ENCODE measurements around the gene EBLN1.
A peak's percentile ranks its signal among the peaks of the same experiment; 100 is the strongest.

The EBLN1 gene

GRCh38 chr10:22219308-22219707 lies 1.5 kb upstream of the EBLN1 start:
- no peak for TF ChIP-seq TEAD4 (IDR thresholded peaks at IDR 0.05)
- no peak for TF ChIP-seq YY1 (IDR thresholded peaks at IDR 0.05; ENCODE audit: low read depth)
- TF ChIP-seq MAX (IDR thresholded peaks at IDR 0.05) = no peak
- TF ChIP-seq CEBPB (IDR thresholded peaks at IDR 0.05) = no peak
- TF ChIP-seq ZBTB7A (IDR thresholded peaks at IDR 0.05; ENCODE audit: low read depth) = no peak
- TF ChIP-seq CREB1 (IDR thresholded peaks at IDR 0.05; ENCODE audit: low read depth) = no peak
- TF ChIP-seq EGR1 (IDR thresholded peaks at IDR 0.05) = no peak

- TF ChIP-seq NFIC (IDR thresholded peaks at IDR 0.05) (no peak), CEBPB (IDR thresholded peaks at IDR 0.05) (no peak), TCF12 (IDR thresholded peaks at IDR 0.05; ENCODE audit: low read depth) (no peak), TAF1 (IDR thresholded peaks at IDR 0.05; ENCODE audit: low read depth) (no peak), EP300 (IDR thresholded peaks at IDR 0.05; ENCODE audit: borderline replicate concordance) (no peak), ZBTB7A (IDR thresholded peaks at IDR 0.05; ENCODE audit: low read depth) (no peak), EGR1 (IDR thresholded peaks at IDR 0.05) (no peak), RAD21 (IDR thresholded peaks at IDR 0.05; ENCODE audit: low read depth) (no peak), USF1 (IDR thresholded peaks at IDR 0.05) (no peak), REST (IDR thresholded peaks at IDR 0.05; ENCODE audit: low read depth) (no peak), TEAD4 (IDR thresholded peaks at IDR 0.05) (no peak), FOXM1 (IDR thresholded peaks at IDR 0.05; ENCODE audit: borderline replicate concordance, low read depth) (no peak), YY1 (IDR thresholded peaks at IDR 0.05; ENCODE audit: low read depth) (no peak), MAX (IDR thresholded peaks at IDR 0.05) (no peak), CREB1 (IDR thresholded peaks at IDR 0.05; ENCODE audit: low read depth) (no peak)
Observed at GRCh38 chr10:22218448-22218847, 633 bp upstream of the EBLN1 start.

- TF ChIP-seq ZBTB7A (IDR thresholded peaks at IDR 0.05; ENCODE audit: low read depth) (no peak), CEBPB (IDR thresholded peaks at IDR 0.05) (peak; percentile 39; the same call in 1 of the 2 replicates), RAD21 (IDR thresholded peaks at IDR 0.05; ENCODE audit: low read depth) (no peak), MAX (IDR thresholded peaks at IDR 0.05) (no peak), USF1 (IDR thresholded peaks at IDR 0.05) (no peak)
Observed at GRCh38 chr10:22210267-22210666, 7.5 kb downstream of the EBLN1 start.

- TF ChIP-seq RAD21 (IDR thresholded peaks at IDR 0.05; ENCODE audit: low read depth) (no peak), TCF12 (IDR thresholded peaks at IDR 0.05; ENCODE audit: low read depth) (no peak), TAF1 (IDR thresholded peaks at IDR 0.05; ENCODE audit: low read depth) (no peak), MAX (IDR thresholded peaks at IDR 0.05) (no peak), REST (IDR thresholded peaks at IDR 0.05; ENCODE audit: low read depth) (no peak), ZBTB7A (IDR thresholded peaks at IDR 0.05; ENCODE audit: low read depth) (no peak), TEAD4 (IDR thresholded peaks at IDR 0.05) (no peak), YY1 (IDR thresholded peaks at IDR 0.05; ENCODE audit: low read depth) (no peak), FOXM1 (IDR thresholded peaks at IDR 0.05; ENCODE audit: borderline replicate concordance, low read depth) (no peak), CREB1 (IDR thresholded peaks at IDR 0.05; ENCODE audit: low read depth) (no peak), EP300 (IDR thresholded peaks at IDR 0.05; ENCODE audit: borderline replicate concordance) (no peak), CEBPB (IDR thresholded peaks at IDR 0.05) (no peak), NFIC (IDR thresholded peaks at IDR 0.05) (no peak)
Observed at GRCh38 chr10:22193945-22194344, 23.9 kb downstream of the EBLN1 start.

- TF ChIP-seq TAF1 (IDR thresholded peaks at IDR 0.05; ENCODE audit: low read depth) = no peak
- TF ChIP-seq FOXM1 (IDR thresholded peaks at IDR 0.05; ENCODE audit: borderline replicate concordance, low read depth) = no peak
- TF ChIP-seq REST (IDR thresholded peaks at IDR 0.05; ENCODE audit: low read depth) = no peak
- no peak for TF ChIP-seq TEAD4 (IDR thresholded peaks at IDR 0.05)
- no peak for TF ChIP-seq EGR1 (IDR thresholded peaks at IDR 0.05)
- no peak for TF ChIP-seq NFIC (IDR thresholded peaks at IDR 0.05)
Observed at GRCh38 chr10:22185586-22185985, 32.2 kb downstream of the EBLN1 start.
